ENCODE measurements around the gene TRIM26. TPM values are rescaled to one million over a fixed set of nuclear protein-coding genes. Genes with fewer than 3 reads are reported as not detected.
"Not testable (repeated sequence)": the region's sequence is repeated elsewhere in the genome, so short reads cannot be mapped to it uniquely, and the experiment has no call there.

TRIM26 gene
- total and polyA plus RNA-seq, 9 donors, result 10.1 to 19.1 (median 15.4) TPM

- no peak for DNase-seq
- 49% methylated on average over 6 of the region's 7 CpGs for WGBS (ENCODE audit: insufficient coverage)
- Histone ChIP-seq H3K27me3 (ENCODE audit: control insufficient read depth, insufficient read depth, low read length) (peaks cover 13% of the 10 kb centered on the region), H3K27ac (ENCODE audit: low read length) (no peak overlapping the region), H3K36me3 (ENCODE audit: control insufficient read depth, insufficient read depth, low read length) (no peaks in the 10 kb centered on the region), H3K4me1 (ENCODE audit: control insufficient read depth, insufficient read depth, low read length) (no peaks in the 10 kb centered on the region), H3K4me3 (ENCODE audit: low read length) (no peak overlapping the region), H3K9me3 (replicated peaks; ENCODE audit: control insufficient read depth, low read depth, low read length) (no peaks in the 10 kb centered on the region)
Observed at GRCh38 chr6:30145818-30146217, 67.4 kb downstream of the TRIM26 start.

DNA sequence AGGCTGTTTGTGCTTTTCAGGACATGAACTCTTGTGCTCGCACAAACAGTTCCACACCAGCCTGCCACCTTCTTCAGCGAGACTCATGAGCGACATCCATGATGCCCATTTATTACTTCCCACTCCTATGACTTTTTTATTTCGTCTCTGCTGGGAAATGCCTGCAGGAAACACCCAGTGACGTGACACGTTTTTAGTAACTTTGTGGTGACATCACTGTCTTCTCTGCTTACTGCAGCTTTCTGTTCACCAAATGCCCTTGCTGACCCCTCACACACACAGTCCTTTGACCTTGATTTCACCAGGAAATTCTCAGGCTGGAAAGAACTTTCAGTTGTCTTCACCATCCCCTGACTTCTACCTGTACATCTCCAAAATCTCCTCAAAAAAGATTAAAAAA is 68.4 kb downstream of the TRIM26 start:
- Histone ChIP-seq H3K4me1 (ENCODE audit: control insufficient read depth, insufficient read depth, low read length) (no peaks in the 10 kb centered on the region), H3K36me3 (ENCODE audit: control insufficient read depth, insufficient read depth, low read length) (no peaks in the 10 kb centered on the region), H3K27ac (ENCODE audit: low read length) (no peak overlapping the region), H3K4me3 (ENCODE audit: low read length) (no peak overlapping the region), H3K9me3 (replicated peaks; ENCODE audit: control insufficient read depth, low read depth, low read length) (no peaks in the 10 kb centered on the region), H3K27me3 (ENCODE audit: control insufficient read depth, insufficient read depth, low read length) (peaks cover 11% of the 10 kb centered on the region)
- WGBS (ENCODE audit: insufficient coverage), result 63% methylated on average over 6 of the region's 6 CpGs
- DNase-seq, result no peak

DNA sequence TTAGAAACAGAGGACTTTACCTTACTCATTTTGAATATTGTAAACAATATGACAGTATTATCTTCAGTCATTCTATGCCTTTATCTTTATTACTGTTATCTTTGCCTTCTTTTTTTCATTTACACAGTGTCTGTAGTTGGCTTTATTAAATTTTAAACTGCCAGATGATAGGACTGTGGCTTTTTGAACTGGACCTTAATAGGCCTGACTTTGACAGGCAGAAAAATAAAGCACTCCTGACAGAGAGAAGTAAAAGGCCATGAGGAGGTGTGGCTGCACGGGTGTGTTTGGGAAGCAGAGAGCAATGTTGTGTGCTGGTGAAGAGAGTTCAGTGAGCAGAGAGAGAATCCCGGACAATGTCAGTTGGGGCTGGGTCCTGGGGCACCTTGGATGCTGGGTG is 69.4 kb downstream of the TRIM26 start:
- WGBS (ENCODE audit: insufficient coverage), result 66% methylated on average over 2 of the region's 2 CpGs
- Histone ChIP-seq H3K4me1 (ENCODE audit: control insufficient read depth, insufficient read depth, low read length) (no peaks in the 10 kb centered on the region), H3K4me3 (ENCODE audit: low read length) (no peak overlapping the region), H3K9me3 (replicated peaks; ENCODE audit: control insufficient read depth, low read depth, low read length) (no peaks in the 10 kb centered on the region), H3K27ac (ENCODE audit: low read length) (no peak overlapping the region), H3K27me3 (ENCODE audit: control insufficient read depth, insufficient read depth, low read length) (peaks cover 11% of the 10 kb centered on the region), H3K36me3 (ENCODE audit: control insufficient read depth, insufficient read depth, low read length) (no peaks in the 10 kb centered on the region)
- no peak for DNase-seq

DNA sequence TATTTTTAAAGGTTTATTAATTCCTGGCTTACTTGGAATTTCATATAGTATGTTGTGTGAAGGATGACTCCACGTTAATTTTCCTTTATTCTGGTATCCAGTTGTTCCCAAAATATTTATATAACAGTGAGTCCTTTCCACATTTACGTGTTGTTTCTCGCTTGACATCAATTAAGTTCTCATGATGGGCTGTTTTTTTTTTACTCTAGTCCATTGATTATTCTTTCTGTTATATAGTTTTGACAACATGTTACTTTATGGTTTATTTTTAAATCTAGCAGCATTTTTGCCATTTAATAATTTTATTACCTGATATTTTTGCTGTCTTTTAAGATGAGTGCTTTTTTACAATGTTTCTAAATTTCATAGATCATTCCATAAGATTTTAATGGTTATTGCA is 70.5 kb downstream of the TRIM26 start:
- no peak overlapping the region for H3K27ac ChIP-seq (ENCODE audit: low read length)
- H3K4me1 ChIP-seq (ENCODE audit: control insufficient read depth, insufficient read depth, low read length), result no peaks in the 10 kb centered on the region
- H3K27me3 ChIP-seq (ENCODE audit: control insufficient read depth, insufficient read depth, low read length), result peaks cover 11% of the 10 kb centered on the region
- no peak for DNase-seq
- no CpG with 5 or more reads among the region's 3 CpGs for WGBS (ENCODE audit: insufficient coverage)
- H3K36me3 ChIP-seq (ENCODE audit: control insufficient read depth, insufficient read depth, low read length), result no peaks in the 10 kb centered on the region
- H3K9me3 ChIP-seq (replicated peaks; ENCODE audit: control insufficient read depth, low read depth, low read length), result no peaks in the 10 kb centered on the region
- no peak overlapping the region for H3K4me3 ChIP-seq (ENCODE audit: low read length)

- H3K4me1 ChIP-seq (ENCODE audit: control insufficient read depth, insufficient read depth, low read length); H3K27ac ChIP-seq (ENCODE audit: low read length); H3K36me3 ChIP-seq (ENCODE audit: control insufficient read depth, insufficient read depth, low read length); H3K4me3 ChIP-seq (ENCODE audit: low read length); H3K9me3 ChIP-seq (replicated peaks; ENCODE audit: control insufficient read depth, low read depth, low read length); DNase-seq; H3K27me3 ChIP-seq (ENCODE audit: control insufficient read depth, insufficient read depth, low read length): not testable (repeated sequence)
- no CpG with 5 or more reads among the region's 8 CpGs for WGBS (ENCODE audit: insufficient coverage)
Observed at GRCh38 chr6:30140240-30140639, 73.0 kb downstream of the TRIM26 start.

DNA sequence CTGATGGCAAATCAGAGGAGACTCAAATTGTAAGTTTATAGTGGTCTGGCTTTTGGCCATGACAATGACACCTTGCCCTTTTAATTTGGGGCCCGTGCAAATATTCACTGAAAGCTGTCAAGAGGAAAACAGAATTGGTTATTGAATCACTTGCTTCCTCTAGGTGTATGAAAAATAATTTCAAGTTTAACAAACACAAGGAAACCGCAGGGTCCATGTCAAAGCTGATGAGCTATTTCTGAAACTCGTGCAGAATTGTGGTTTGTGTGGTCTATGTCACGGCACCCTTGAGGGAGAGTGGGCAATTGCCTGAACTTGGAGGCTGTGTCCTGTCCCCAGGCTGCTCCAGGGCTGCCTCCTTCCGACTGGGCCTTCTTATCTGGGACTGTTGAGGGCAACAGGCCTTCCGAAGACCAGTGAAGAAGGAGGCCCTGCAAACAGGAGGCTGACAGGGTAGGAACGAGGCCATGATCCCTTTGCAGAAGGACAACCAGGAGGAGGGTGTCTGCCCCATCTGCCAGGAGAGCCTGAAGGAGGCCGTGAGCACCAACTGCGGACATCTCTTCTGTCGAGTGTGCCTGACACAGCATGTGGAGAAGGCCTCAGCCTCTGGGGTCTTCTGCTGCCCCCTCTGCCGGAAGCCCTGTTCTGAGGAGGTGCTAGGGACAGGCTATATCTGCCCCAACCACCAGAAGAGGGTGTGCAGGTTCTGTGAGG is 76.5 kb downstream of the TRIM26 start:
- H3K27me3 ChIP-seq (ENCODE audit: control insufficient read depth, insufficient read depth, low read length), result peaks cover 9% of the 10 kb centered on the region
- WGBS (ENCODE audit: insufficient coverage), result 61% methylated on average over 7 of the region's 11 CpGs
- no peaks in the 10 kb centered on the region for H3K36me3 ChIP-seq (ENCODE audit: control insufficient read depth, insufficient read depth, low read length)

GRCh38 chr6:30135757-30136156 is 77.4 kb downstream of the TRIM26 start, which contains the start of gene TRIM40:
TRIM40 (plus strand) TSS chr6:30136140; CDS start chr6:30137037, 897 bp downstream.
- peaks cover 18% of the 10 kb centered on the region for H3K27me3 ChIP-seq (ENCODE audit: control insufficient read depth, insufficient read depth, low read length)

More for the DNA sequence above, 76.5 kb downstream of the TRIM26 start:
- Histone ChIP-seq H3K4me1 (ENCODE audit: control insufficient read depth, insufficient read depth, low read length) (no peaks in the 10 kb centered on the region), H3K27ac (ENCODE audit: low read length) (no peak overlapping the region), H3K4me3 (ENCODE audit: low read length) (no peak overlapping the region), H3K9me3 (replicated peaks; ENCODE audit: control insufficient read depth, low read depth, low read length) (no peaks in the 10 kb centered on the region)
- no peak for DNase-seq

GRCh38 chr6:30135147-30135546 is 78.1 kb downstream of the TRIM26 start:
- H3K4me1 ChIP-seq (ENCODE audit: control insufficient read depth, insufficient read depth, low read length), result no peaks in the 10 kb centered on the region
- peaks cover 24% of the 10 kb centered on the region for H3K27me3 ChIP-seq (ENCODE audit: control insufficient read depth, insufficient read depth, low read length)
- no peak overlapping the region for H3K27ac ChIP-seq (ENCODE audit: low read length)
- H3K36me3 ChIP-seq (ENCODE audit: control insufficient read depth, insufficient read depth, low read length), result no peaks in the 10 kb centered on the region
- H3K4me3 ChIP-seq (ENCODE audit: low read length), result no peak overlapping the region
- DNase-seq, result no peak
- no peaks in the 10 kb centered on the region for H3K9me3 ChIP-seq (replicated peaks; ENCODE audit: control insufficient read depth, low read depth, low read length)
- no CpG with 5 or more reads among the region's 2 CpGs for WGBS (ENCODE audit: insufficient coverage)

More at GRCh38 chr6:30135757-30136156, 77.4 kb downstream of the TRIM26 start, which contains the start of gene TRIM40:
- Histone ChIP-seq H3K27ac (ENCODE audit: low read length) (no peak within 1 kb of the TSS), H3K4me1 (ENCODE audit: control insufficient read depth, insufficient read depth, low read length) (no peaks in the 10 kb centered on the region), H3K9me3 (replicated peaks; ENCODE audit: control insufficient read depth, low read depth, low read length) (no peaks in the 10 kb centered on the region), H3K36me3 (ENCODE audit: control insufficient read depth, insufficient read depth, low read length) (no peaks in the 10 kb centered on the region), H3K4me3 (ENCODE audit: low read length) (no peak within 1 kb of the TSS)
- no peak for DNase-seq
- no CpG with 5 or more reads among the region's 4 CpGs for WGBS (ENCODE audit: insufficient coverage)

Other genes with a start within 250 kb of the TRIM26 start
- 38.3 TPM for gene POLR1H, start 152.1 kb downstream of the TRIM26 start, total RNA-seq
- 10 to 100 TPM; 19.7 to 31.3 (median 25.5) TPM for gene POLR1H, start 152.1 kb downstream of the TRIM26 start, polyA plus RNA-seq (ENCODE audit: insufficient read depth in 1 of 8, insufficient read length in 8 of 8, low replicate concordance in 1 of 8)
- gene PPP1R11, start 146.2 kb downstream of the TRIM26 start, total RNA-seq, result 17.9 TPM
- 10 to 100 TPM; 27.7 to 35.6 (median 33.0) TPM for gene PPP1R11, start 146.2 kb downstream of the TRIM26 start, polyA plus RNA-seq (ENCODE audit: insufficient read depth in 1 of 8, insufficient read length in 8 of 8, low replicate concordance in 1 of 8)
- gene RNF39, start 137.6 kb downstream of the TRIM26 start, total RNA-seq, result not detected
- gene RNF39, start 137.6 kb downstream of the TRIM26 start, polyA plus RNA-seq (ENCODE audit: insufficient read depth in 1 of 8, insufficient read length in 8 of 8, low replicate concordance in 1 of 8), result 1 to 10 TPM in 1 of 8 donors, under 1 TPM in 7; 0.46 to 1.1 (median 0.67) TPM
- gene TRIM31, start 100.3 kb downstream of the TRIM26 start, total RNA-seq, result not detected
- gene TRIM31, start 100.3 kb downstream of the TRIM26 start, polyA plus RNA-seq (ENCODE audit: insufficient read depth in 1 of 8, insufficient read length in 8 of 8, low replicate concordance in 1 of 8), result under 1 TPM in 3 of 8 donors, not detected in 5; 0.06 to 0.44 (median 0.12) TPM
- not detected for gene TRIM40, start 77.3 kb downstream of the TRIM26 start, total RNA-seq
- under 1 TPM in 1 of 8 donors, not detected in 7; 0.56 TPM for gene TRIM40, start 77.3 kb downstream of the TRIM26 start, polyA plus RNA-seq (ENCODE audit: insufficient read depth in 1 of 8, insufficient read length in 8 of 8, low replicate concordance in 1 of 8)
- 0.18 TPM for gene TRIM10, start 52.2 kb downstream of the TRIM26 start, total RNA-seq
- gene TRIM10, start 52.2 kb downstream of the TRIM26 start, polyA plus RNA-seq (ENCODE audit: insufficient read depth in 1 of 8, insufficient read length in 8 of 8, low replicate concordance in 1 of 8), result under 1 TPM; 0.17 to 0.83 (median 0.66) TPM
- not detected for gene TRIM15, start 49.9 kb downstream of the TRIM26 start, total RNA-seq
- 1 to 10 TPM in 1 of 8 donors, under 1 TPM in 1, not detected in 6; 0.64 to 3.6 TPM for gene TRIM15, start 49.9 kb downstream of the TRIM26 start, polyA plus RNA-seq (ENCODE audit: insufficient read depth in 1 of 8, insufficient read length in 8 of 8, low replicate concordance in 1 of 8)
- 7.4 TPM for gene TRIM39, start 113.5 kb upstream of the TRIM26 start, total RNA-seq
- gene TRIM39, start 113.5 kb upstream of the TRIM26 start, polyA plus RNA-seq (ENCODE audit: insufficient read depth in 1 of 8, insufficient read length in 8 of 8, low replicate concordance in 1 of 8), result 1 to 10 TPM; 6.5 to 8.7 (median 7.3) TPM
- 22.3 TPM for gene RPP21, start 131.8 kb upstream of the TRIM26 start, total RNA-seq
- 10 to 100 TPM; 19.4 to 23.8 (median 22.2) TPM for gene RPP21, start 131.8 kb upstream of the TRIM26 start, polyA plus RNA-seq (ENCODE audit: insufficient read depth in 1 of 8, insufficient read length in 8 of 8, low replicate concordance in 1 of 8)

All from muscle of leg (tissue), 11 donors.